GM12878 (cell line): ENCODE results near the gene PPP1R1B. TPM values are rescaled to one million over a fixed set of nuclear protein-coding genes. Genes with fewer than 3 reads are reported as not detected.

ENCODE experiments used
- ATAC-seq: fragments of 200-7000 bp; cut with Tn5 transposase; 3 replicates; pipeline ENCODE4 v1.9.1; 2020; ENCODE audit warnings: mild to moderate bottlenecking, moderate library complexity
- BruUV-seq: library from RNA; stranded (reverse); fragments of 400-500 nt; replicated peaks from 2 replicates; lab custom pipeline; 2021; lab: Mats Ljungman, UMichigan
- CTCF ChIA-PET: fragments of 300-600 bp; sonication (Branson Sonifier 250); formaldehyde crosslinking; extraction: SDS; loops from one replicate; lab custom pipeline; 2021; ENCODE audit warnings: inconsistent platforms; lab: Yijun Ruan, JAX
- POLR2A ChIA-PET: fragments of 350-600 bp; formaldehyde crosslinking; extraction: SDS; loops from one replicate; lab custom pipeline; 2021; ENCODE audit warnings: inconsistent platforms; lab: Charles Lee
- RAD21 ChIA-PET: fragments of 300-600 bp; sonication (Branson Sonifier 250); formaldehyde crosslinking; loops from one replicate; lab custom pipeline; 2023; ENCODE audit warnings: antibody characterized with exemption; ENCODE audit not compliant: unreplicated experiment; lab: Charles Lee
- SMC1A ChIA-PET: fragments of 300-600 bp; sonication (Branson Sonifier 250); formaldehyde crosslinking; loops from one replicate; lab custom pipeline; 2023; ENCODE audit not compliant: unreplicated experiment, uncharacterized antibody; lab: Charles Lee
- DNase-seq: peaks from one replicate; pipeline ENCODE4 v3.0.0-alpha.2; 2011; ENCODE audit warnings: low read depth, low spot score
- FAIRE-seq: peaks from 3 replicates; lab custom pipeline; 2011; peaks lifted over from hg19 to GRCh38; lab: Jason Lieb, UNC
- H2AFZ ChIP-seq: 2 replicates; pipeline ENCODE4 v1.6.0; 2011; ENCODE audit warnings: low read depth, low read length, control low read depth; ENCODE audit not compliant: control insufficient read depth
- H3K27ac ChIP-seq: 2 replicates; pipeline ENCODE4 v1.5.1; 2011; ENCODE audit warnings: control low read depth; ENCODE audit not compliant: control insufficient read depth, insufficient read depth
- H3K27me3 ChIP-seq, 2 experiments: replicated peaks in 1 of 2; 2 replicates each; pipeline versions ENCODE4 v1.6.0 to v1.6.1; 2011; ENCODE audit warnings: low read length in 1 of 2; ENCODE audit not compliant: control insufficient read depth in 2 of 2, insufficient read depth in 2 of 2
- H3K36me3 ChIP-seq, 2 experiments: 2 replicates each; pipeline ENCODE4 v1.5.1; 2011; ENCODE audit warnings: low read length in 1 of 2; ENCODE audit not compliant: control insufficient read depth in 2 of 2, insufficient read depth in 2 of 2
- H3K4me1 ChIP-seq: 2 replicates; pipeline ENCODE4 v1.6.1; 2011; ENCODE audit warnings: mild to moderate bottlenecking, low read length, moderate library complexity, mixed read lengths; ENCODE audit not compliant: control insufficient read depth, insufficient read depth
- H3K4me2 ChIP-seq: 2 replicates; pipeline ENCODE4 v1.6.0; 2011; ENCODE audit warnings: control low read depth; ENCODE audit not compliant: control insufficient read depth, insufficient read depth
- H3K4me3 ChIP-seq: fragments of 200-600 bp; sonication (generic); 2 replicates; pipeline ENCODE4 v1.5.1; 2016
- H3K79me2 ChIP-seq: 2 replicates; pipeline ENCODE4 v1.6.0; 2011; ENCODE audit warnings: low read length; ENCODE audit not compliant: control insufficient read depth, insufficient read depth
- H3K9ac ChIP-seq: 2 replicates; pipeline ENCODE4 v1.8.0; 2011; ENCODE audit warnings: low read length, control low read depth, mixed read lengths; ENCODE audit not compliant: control insufficient read depth, insufficient read depth
- H3K9me3 ChIP-seq: replicated peaks from 3 replicates; pipeline ENCODE4 v1.5.1; 2011; ENCODE audit warnings: mild to moderate bottlenecking, low read length; ENCODE audit not compliant: control insufficient read depth, insufficient read depth
- H4K20me1 ChIP-seq: 2 replicates; pipeline ENCODE4 v1.6.0; 2011; ENCODE audit not compliant: control insufficient read depth, insufficient read depth
- BMI1 ChIP-seq: fragments of 450-650 bp; IDR thresholded peaks from 2 replicates; pipeline ENCODE4 v1.6.1; 2016; ENCODE audit warnings: mild to moderate bottlenecking, moderate library complexity, borderline replicate concordance
- CREB1 ChIP-seq: IDR thresholded peaks from 2 replicates; pipeline ENCODE4 v1.6.1; 2012; ENCODE audit warnings: low read depth, mild to moderate bottlenecking, inconsistent platforms
- EGR1 ChIP-seq, 2 experiments: IDR thresholded peaks; 1 replicate in 1 of 2; 2 replicates in 1 of 2; pipeline ENCODE4 v1.6.1; 2011 to 2012; ENCODE audit warnings: low read depth in 2 of 2, low read length in 2 of 2, borderline replicate concordance in 1 of 2, mild to moderate bottlenecking in 1 of 2, moderate library complexity in 1 of 2
- HDGF ChIP-seq: fragments of 450-650 bp; IDR thresholded peaks from 2 replicates; pipeline ENCODE4 v1.6.1; 2016; ENCODE audit warnings: antibody characterized with exemption
- PML ChIP-seq: IDR thresholded peaks from 2 replicates; pipeline ENCODE4 v1.6.1; 2012; ENCODE audit warnings: low read length, inconsistent platforms
- POLR2A ChIP-seq: IDR thresholded peaks from 2 replicates; pipeline ENCODE4 v1.6.1; 2011; ENCODE audit warnings: low read depth, mild to moderate bottlenecking, low read length
- TCF7 ChIP-seq: IDR thresholded peaks from 2 replicates; pipeline ENCODE4 v1.6.1; 2014; ENCODE audit warnings: antibody characterized with exemption, borderline replicate concordance
- ZBED1 ChIP-seq: IDR thresholded peaks from 2 replicates; pipeline ENCODE4 v1.6.1; 2016; ENCODE audit warnings: borderline replicate concordance
- ZSCAN29 ChIP-seq: fragments of 450-650 bp; IDR thresholded peaks from 2 replicates; pipeline ENCODE4 v1.6.1; 2017; ENCODE audit warnings: mild to moderate bottlenecking, moderate library complexity
- WGBS: methylation state at CpG from one replicate; pipeline ENCODE4 v1.1.6; 2016; ENCODE audit warnings: low lambda C conversion rate; ENCODE audit not compliant: insufficient replicate concordance, insufficient coverage; ENCODE audit errors: missing lambda C conversion rate; 5-methylcytosine and 5-hydroxymethylcytosine counted together
- in situ Hi-C: fragments of 300-500 bp; cut with MboI; formaldehyde crosslinking; loops from 9 replicates; pipeline ENCODE4 v1.14.3; 2018; ENCODE audit warnings: mixed read lengths
- intact Hi-C: fragments of 100-400 bp; cut with micrococcal nuclease; formaldehyde crosslinking; loops from one replicate; pipeline ENCODE4 v1.14.2; 2022; ENCODE audit not compliant: unreplicated experiment
- polyA plus RNA-seq, 11 experiments: library from polyadenylated mRNA; depleted of rRNA in 4 of 11; unstranded in 6 of 11; stranded (reverse) in 5 of 11; fragments of >200 nt; fragmentation: Nextera tagmentation in 4 of 11; fragmentation: Illumina TruSeq in 1 of 11; extraction: Ambion mirVana in 4 of 11; extraction: Trizol in 1 of 11; gene quantifications; 1 replicate in 1 of 11; 2 replicates in 10 of 11; pipeline versions ENCODE4 v1.2.1 to v1.2.3, GENCODE V29; 2011 to 2016; ENCODE audit warnings: inconsistent platforms in 2 of 11, missing spikeins in 2 of 11, low read depth in 1 of 11
- total RNA-seq, 4 experiments: library from RNA; depleted of rRNA in 3 of 4; stranded (reverse); fragments of >200 nt in 3 of 4; fragmentation: Illumina TruSeq in 1 of 4; extraction: Trizol in 1 of 4; gene quantifications; 2 replicates each; pipeline versions ENCODE4 v1.2.1 to v1.2.3, GENCODE V29; 2013 to 2021

Gene PPP1R1B
- total and polyA plus RNA-seq, 10 of the 15 experiments (the other 5 are each of a cell fraction or from before 2014, with no cell fraction given), result 0.08 TPM; not detected in 9

DNA sequence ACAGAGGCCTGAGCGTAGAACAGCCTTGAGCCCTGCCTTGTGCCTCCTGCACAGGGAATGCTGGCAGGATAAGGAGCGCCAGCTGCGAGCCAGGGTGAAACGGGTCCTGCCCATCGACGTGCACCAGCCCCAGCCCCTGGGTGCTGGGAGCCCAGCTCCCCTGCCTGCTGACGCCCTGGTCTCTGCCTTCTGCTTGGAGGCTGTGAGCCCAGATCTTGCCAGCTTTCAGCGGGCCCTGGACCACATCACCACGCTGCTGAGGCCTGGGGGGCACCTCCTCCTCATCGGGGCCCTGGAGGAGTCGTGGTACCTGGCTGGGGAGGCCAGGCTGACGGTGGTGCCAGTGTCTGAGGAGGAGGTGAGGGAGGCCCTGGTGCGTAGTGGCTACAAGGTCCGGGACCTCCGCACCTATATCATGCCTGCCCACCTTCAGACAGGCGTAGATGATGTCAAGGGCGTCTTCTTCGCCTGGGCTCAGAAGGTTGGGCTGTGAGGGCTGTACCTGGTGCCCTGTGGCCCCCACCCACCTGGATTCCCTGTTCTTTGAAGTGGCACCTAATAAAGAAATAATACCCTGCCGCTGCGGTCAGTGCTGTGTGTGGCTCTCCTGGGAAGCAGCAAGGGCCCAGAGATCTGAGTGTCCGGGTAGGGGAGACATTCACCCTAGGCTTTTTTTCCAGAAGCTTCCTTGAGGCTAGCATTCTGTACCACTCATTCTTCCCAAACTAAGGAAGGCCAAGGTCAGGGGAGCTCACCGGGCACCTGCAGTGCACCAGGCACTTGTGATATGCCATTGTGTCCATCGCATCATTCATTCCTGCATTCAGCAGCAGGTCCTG lies 43.4 kb downstream of the PPP1R1B start:
- FAIRE-seq (no peak), DNase-seq (no peak), ATAC-seq (no peak)
- RAD21 ChIA-PET, result interaction anchor here (1.0 to 1.8 kb wide), 4 partner anchors 15 to 48 kb away, joined by 3 to 14 read pairs (median 5); no protein-coding TSS in a partner anchor
- intact Hi-C loops, result no loop called here
- SMC1A ChIA-PET, result interaction anchor here (1.0 to 2.6 kb wide), 7 partner anchors 15 to 203 kb away, joined by 3 to 10 read pairs (median 3); partner anchors contain the start of gene STARD3
- BruUV-seq, result no TSS peak
- WGBS, result 60% methylated on average over 23 of the region's 23 CpGs
- Histone ChIP-seq H3K27me3 (peaks cover 4 to 6% of the 10 kb centered on the region in 2 experiments; a peak in 3 of 4 replicates), H3K9ac (no peak overlapping the region), H3K4me2 (no peak overlapping the region), H3K36me3 (no peaks in the 10 kb centered on the region; a peak in 1 of 4 replicates), H3K4me3 (no peak overlapping the region), H3K9me3 (no peaks in the 10 kb centered on the region), H4K20me1 (no peaks in the 10 kb centered on the region; the same call in 1 of the 2 replicates), H2AFZ (no peak overlapping the region), H3K27ac (no peak overlapping the region), H3K79me2 (no peaks in the 10 kb centered on the region), H3K4me1 (no peaks in the 10 kb centered on the region)
- TF ChIP-seq POLR2A (0 out of 2 replicates have a peak, but pooled peaks have one; percentile 17), ZBED1 (no peak)
- POLR2A ChIA-PET, result interaction anchor here (1.3 kb wide), 1 partner anchor 10 kb away, joined by 3 read pairs; no protein-coding TSS in a partner anchor
- in situ Hi-C loops, result no loop called here
- CTCF ChIA-PET, result interaction anchor here (0.7 to 9.1 kb wide), 12 partner anchors 10 to 310 kb away, joined by 3 to 114 read pairs (median 6); partner anchors contain the start of genes MIEN1 and PSMD3

DNA sequence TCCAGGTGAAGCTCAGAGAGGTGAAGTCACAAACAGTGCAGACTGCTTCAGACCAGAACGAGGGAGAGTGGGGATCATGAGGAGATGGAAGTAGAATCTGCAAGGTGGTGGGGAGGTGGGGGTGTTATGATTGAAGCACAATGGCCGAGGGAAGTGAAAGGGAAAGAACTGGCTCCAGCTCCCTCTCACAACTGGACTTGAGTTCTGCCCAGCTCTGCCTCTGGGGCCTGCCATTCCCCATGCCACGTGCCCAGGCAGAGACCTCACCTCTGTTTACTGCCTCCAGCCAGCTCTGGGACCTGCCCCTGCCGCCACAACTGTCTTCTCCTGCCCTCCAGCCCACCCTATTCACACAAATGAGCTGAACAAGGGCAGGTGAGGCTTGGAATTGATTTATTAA lies 44.0 kb downstream of the PPP1R1B start:
- 19% methylated on average over 4 of the region's 4 CpGs for WGBS
- intact Hi-C loops (no loop called here), in situ Hi-C loops (no loop called here)
- ChIA-PET POLR2A (interaction anchor here (1.3 kb wide), 1 partner anchor 10 kb away, joined by 3 read pairs; no protein-coding TSS in a partner anchor), RAD21 (interaction anchor here (1.0 to 2.3 kb wide), 5 partner anchors 16 to 59 kb away, joined by 3 to 14 read pairs (median 7); partner anchors contain the start of gene MIEN1), SMC1A (interaction anchor here (1.0 to 2.6 kb wide), 8 partner anchors 16 to 267 kb away, joined by 3 to 10 read pairs (median 3); partner anchors contain the start of gene STARD3), CTCF (interaction anchor here (0.7 to 9.1 kb wide), 14 partner anchors 9 to 309 kb away, joined by 3 to 114 read pairs (median 6); partner anchors contain the start of genes MIEN1 and PSMD3)
- Histone ChIP-seq H2AFZ (no peak overlapping the region), H3K9ac (no peak overlapping the region), H3K4me2 (no peak overlapping the region), H3K4me3 (no peak overlapping the region), H3K27ac (no peak overlapping the region), H3K4me1 (peaks cover 4% of the 10 kb centered on the region), H3K79me2 (no peaks in the 10 kb centered on the region), H3K9me3 (no peaks in the 10 kb centered on the region), H4K20me1 (no peaks in the 10 kb centered on the region; the same call in 1 of the 2 replicates), H3K36me3 (no peaks in the 10 kb centered on the region; a peak in 1 of 4 replicates), H3K27me3 (peaks cover 4 to 6% of the 10 kb centered on the region in 2 experiments; a peak in 3 of 4 replicates)
- TF ChIP-seq EGR1 (IDR thresholded peaks at IDR 0.05; ENCODE audit: borderline replicate concordance in 1 of 2, low read depth in 2 of 2, low read length in 2 of 2) (no peak), TCF7 (no peak), ZSCAN29 (no peak), HDGF (no peak), BMI1 (no peak), CREB1 (no peak), PML (no peak)
- no peak for DNase-seq
- BruUV-seq, result no TSS peak
- ATAC-seq, result no peak
- no peak for FAIRE-seq
